Gastrocnemius medialis (tissue), 4 donors: ENCODE measurements around the gene CD276. TPM values are rescaled to one million over a fixed set of nuclear protein-coding genes. Genes with fewer than 3 reads are reported as not detected.

Experiments used
- ATAC-seq, 2 donors: fragments of 150-250 bp; one replicate each; pipeline ENCODE4 v1.9.1; 2016
- DNase-seq, 2 donors: peaks; one replicate each; pipeline ENCODE4 v3.0.0-alpha.2; 2019
- H3K27ac ChIP-seq, 4 donors: fragments of 200-600 bp; sonication (generic); 1 replicate in 1 of 4; 2 replicates in 3 of 4; pipeline ENCODE4 v1.5.1; 2016 to 2018; ENCODE audit warnings: mild to moderate bottlenecking in 2 of 4, moderate library complexity in 1 of 4
- H3K27me3 ChIP-seq, 3 donors: fragments of 200-600 bp; sonication (generic) in 2 of 3; 1 replicate in 1 of 3; 2 replicates in 2 of 3; pipeline versions ENCODE4 v1.5.1 to v1.6.0; 2016 to 2019; ENCODE audit warnings: mild to moderate bottlenecking in 1 of 3, moderate library complexity in 1 of 3
- H3K36me3 ChIP-seq, 2 donors: fragments of 200-600 bp; sonication (generic) in 1 of 2; one replicate each; pipeline ENCODE4 v1.5.1; 2017 to 2018
- H3K4me1 ChIP-seq, 2 donors: fragments of 200-600 bp; sonication (generic) in 1 of 2; one replicate each; pipeline ENCODE4 v1.5.1; 2016 to 2017; ENCODE audit warnings: mild to moderate bottlenecking in 2 of 2
- H3K4me3 ChIP-seq, 4 donors: fragments of 200-600 bp; sonication (generic) in 3 of 4; 1 replicate in 1 of 4; 2 replicates in 3 of 4; pipeline ENCODE4 v1.5.1; 2016 to 2019; ENCODE audit warnings: mild to moderate bottlenecking in 2 of 4
- H3K9me3 ChIP-seq, 3 donors: fragments of 200-600 bp; sonication (generic) in 2 of 3; 1 replicate in 1 of 3; 2 replicates in 2 of 3; pipeline ENCODE4 v1.5.1; 2016 to 2019
- CTCF ChIP-seq, 5 experiments: fragments of 450-650 bp in 3 of 5; fragments of 200-600 bp in 2 of 5; sonication (generic) in 2 of 5; IDR thresholded peaks in 4 of 5; conservative IDR thresholded peaks in 1 of 5; 1 replicate in 4 of 5; 2 replicates in 1 of 5; pipeline ENCODE4 v1.5.1; 2016 to 2019; ENCODE audit warnings: antibody characterized with exemption in 5 of 5, mild to moderate bottlenecking in 3 of 5, moderate library complexity in 3 of 5
- POLR2A ChIP-seq, 2 donors: fragments of 450-650 bp; IDR thresholded peaks; one replicate each; pipeline ENCODE4 v1.6.1; 2017; ENCODE audit warnings: antibody characterized with exemption in 2 of 2, mild to moderate bottlenecking in 2 of 2, moderate library complexity in 2 of 2
- in situ Hi-C, 4 donors: fragments of 200-750 bp; cut with MboI; loops; one replicate each; pipeline versions ENCODE4 v1.15.0 to v1.8.0; 2017; ENCODE audit warnings: low sequenced_read_pairs in 4 of 4
- intact Hi-C: fragments of 100-400 bp; cut with DNase I; formaldehyde crosslinking; loops from one replicate; pipeline ENCODE4 v1.15.1; 2023; ENCODE audit warnings: low total_unique reads
- total RNA-seq, 4 donors: library from RNA; depleted of rRNA; stranded (reverse); fragments of >200 nt; gene quantifications; one replicate each; pipeline versions ENCODE4 v1.1.0 to v1.2.3, GENCODE V29; 2016

CD276 gene
- total RNA-seq, 4 donors from 2014 or later = 9.6 to 21.4 (median 16.6) TPM

DNA sequence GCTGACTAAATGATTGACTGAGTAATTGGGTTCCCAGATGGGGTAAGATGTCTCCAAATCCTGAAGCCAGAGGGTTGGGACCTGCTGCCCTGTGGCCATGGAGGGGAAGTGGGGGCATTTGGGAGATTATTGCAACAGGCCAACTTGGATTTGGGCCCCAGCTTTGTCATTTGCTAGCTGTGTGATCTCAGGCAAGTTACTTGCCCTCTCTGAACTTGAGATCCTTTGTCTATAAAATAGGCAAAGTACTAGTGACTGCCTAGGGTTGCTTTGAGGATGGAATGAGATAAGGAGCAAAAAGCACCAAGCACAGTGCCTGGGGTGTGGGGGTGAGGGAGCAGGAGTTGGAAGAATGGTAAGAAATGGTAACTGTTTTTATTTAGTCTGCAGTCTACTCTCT, 73.4 kb downstream of the CD276 start:
- Histone ChIP-seq H3K27ac (no peak overlapping the region), H3K4me1 (no peaks in the 10 kb centered on the region), H3K36me3 (no peaks in the 10 kb centered on the region), H3K27me3 (peaks cover 6 to 20% (median 10%) of the 10 kb centered on the region in 3 donors), H3K9me3 (no peaks in the 10 kb centered on the region), H3K4me3 (no peak overlapping the region)
- TF ChIP-seq CTCF (IDR thresholded peaks at IDR 0.05 in 4 of 5, conservative IDR thresholded peaks at IDR 0.05 in 1 of 5) (no peak), POLR2A (IDR thresholded peaks at IDR 0.05) (no peak)
- in situ Hi-C loops = no loop called here
- no peak for ATAC-seq
- intact Hi-C loops = no loop called here
- DNase-seq = no peak

GRCh38 chr15:73758461-73758860, 74.3 kb downstream of the CD276 start:
- intact Hi-C loops (no loop called here), in situ Hi-C loops (no loop called here)
- Histone ChIP-seq H3K4me3 (no peak overlapping the region), H3K9me3 (no peaks in the 10 kb centered on the region), H3K27ac (no peak overlapping the region), H3K36me3 (no peaks in the 10 kb centered on the region), H3K4me1 (no peaks in the 10 kb centered on the region), H3K27me3 (peaks cover 5 to 20% (median 10%) of the 10 kb centered on the region in 3 donors)
- TF ChIP-seq POLR2A (IDR thresholded peaks at IDR 0.05) = no peak
- no peak for ATAC-seq
- DNase-seq = no peak

- Histone ChIP-seq H3K4me1 (no peaks in the 10 kb centered on the region), H3K27me3 (peaks cover 5 to 20% (median 6%) of the 10 kb centered on the region in 3 donors), H3K36me3 (no peaks in the 10 kb centered on the region), H3K9me3 (no peaks in the 10 kb centered on the region), H3K4me3 (no peak overlapping the region), H3K27ac (no peak overlapping the region)
- no peak for DNase-seq
- intact Hi-C loops = no loop called here
- in situ Hi-C loops = no loop called here
- no peak for ATAC-seq
- TF ChIP-seq CTCF (IDR thresholded peaks at IDR 0.05 in 4 of 5, conservative IDR thresholded peaks at IDR 0.05 in 1 of 5) (no peak), POLR2A (IDR thresholded peaks at IDR 0.05) (no peak)
These were observed 76.4 kb downstream of the CD276 start for GRCh38 chr15:73760330-73761329.

DNA sequence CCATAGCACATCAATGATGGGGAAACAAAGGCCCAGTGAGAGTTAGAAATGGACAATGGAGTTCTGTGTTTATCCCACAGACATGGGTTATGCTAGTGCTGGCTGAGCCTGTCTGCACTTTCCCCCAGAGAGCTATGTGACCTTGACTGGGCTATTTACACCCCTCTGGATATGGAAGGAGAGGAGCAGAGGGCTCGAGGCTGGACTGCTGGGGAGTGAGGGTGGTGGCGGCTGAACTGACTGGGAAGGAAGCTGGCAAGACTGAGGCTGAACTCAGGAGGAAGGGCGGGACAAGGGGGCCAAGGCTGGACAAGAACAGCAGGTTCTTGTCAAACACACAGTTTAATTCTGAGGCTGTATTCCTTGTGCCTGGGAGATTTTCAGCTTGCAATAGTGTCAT, 79.7 kb downstream of the CD276 start:
- H3K4me3 ChIP-seq = no peak overlapping the region
- no peaks in the 10 kb centered on the region for H3K36me3 ChIP-seq
- in situ Hi-C loops (no loop called here), intact Hi-C loops (no loop called here)
- no peaks in the 10 kb centered on the region for H3K4me1 ChIP-seq
- DNase-seq = no peak
- ATAC-seq = no peak
- H3K9me3 ChIP-seq = no peaks in the 10 kb centered on the region
- H3K27me3 ChIP-seq = peaks cover under 1 to 14% (median 5%) of the 10 kb centered on the region in 3 donors
- H3K27ac ChIP-seq = no peak overlapping the region
- TF ChIP-seq POLR2A (IDR thresholded peaks at IDR 0.05) (no peak), CTCF (IDR thresholded peaks at IDR 0.05 in 4 of 5, conservative IDR thresholded peaks at IDR 0.05 in 1 of 5) (no peak)

Other genes starting within 250 kb of the CD276 start
- not detected for gene REC114, start 241.2 kb upstream of the CD276 start, total RNA-seq
- 10 to 100 TPM; 26.5 to 32.9 (median 29.7) TPM for gene NPTN, start 51.0 kb upstream of the CD276 start, total RNA-seq
- gene INSYN1, start 69.0 kb downstream of the CD276 start, total RNA-seq = 10 to 100 TPM in 1 of 4 donors, 1 to 10 TPM in 3; 2.7 to 11.6 (median 7.7) TPM
- not detected for gene TBC1D21, start 189.2 kb downstream of the CD276 start, total RNA-seq
- 10 to 100 TPM in 1 of 4 donors, 1 to 10 TPM in 3; 4.9 to 11.2 (median 5.7) TPM for gene LOXL1, start 242.1 kb downstream of the CD276 start, total RNA-seq